ENCODE measurements around the gene FAM193B.
"Not testable (repeated sequence)": the region's sequence is repeated elsewhere in the genome, so short reads cannot be mapped to it uniquely, and the experiment has no call there.

FAM193B gene

DNA sequence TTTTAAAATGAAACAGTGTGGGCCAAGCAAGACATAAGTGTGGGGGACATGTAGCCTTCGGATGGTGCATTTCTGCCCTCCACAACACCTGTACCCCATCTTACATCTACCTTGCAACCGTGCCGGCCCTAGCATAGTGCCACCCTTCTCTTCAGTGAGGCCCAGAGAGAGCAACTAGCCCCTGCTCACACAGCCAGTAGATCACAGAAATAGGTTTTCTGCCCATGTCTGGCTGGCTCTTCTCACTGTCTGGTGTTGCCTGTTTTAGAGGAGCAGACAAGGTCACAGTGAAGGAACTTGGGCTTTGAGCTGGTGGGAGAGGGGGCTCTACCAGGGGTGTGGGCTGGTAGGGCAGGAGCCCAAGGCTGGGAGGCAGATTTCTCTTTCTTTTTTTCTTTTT lies 68.1 kb downstream of the FAM193B start:
- no peak for DNase-seq (ENCODE audit: low spot score)

DNA sequence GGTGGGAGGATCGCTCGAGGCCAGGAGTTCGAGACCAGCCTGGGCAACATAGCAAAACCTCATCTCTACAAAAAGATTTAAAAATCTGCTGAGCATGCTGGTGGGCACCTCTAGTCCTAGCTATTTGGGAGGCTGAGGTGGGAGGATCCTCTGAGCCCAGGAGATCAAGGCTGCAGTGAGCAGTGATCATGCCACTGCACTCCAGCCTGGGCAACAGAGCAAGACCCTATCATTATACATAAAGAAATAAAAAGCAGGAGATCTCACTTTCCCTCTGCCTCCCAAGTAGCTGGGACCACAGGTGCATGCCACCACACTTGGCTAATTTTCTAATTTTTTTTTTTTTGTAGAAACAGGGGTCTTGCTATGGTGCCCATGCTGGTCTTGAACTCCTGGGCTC lies 68.6 kb downstream of the FAM193B start:
- not testable (repeated sequence) for DNase-seq (ENCODE audit: low spot score)

DNA sequence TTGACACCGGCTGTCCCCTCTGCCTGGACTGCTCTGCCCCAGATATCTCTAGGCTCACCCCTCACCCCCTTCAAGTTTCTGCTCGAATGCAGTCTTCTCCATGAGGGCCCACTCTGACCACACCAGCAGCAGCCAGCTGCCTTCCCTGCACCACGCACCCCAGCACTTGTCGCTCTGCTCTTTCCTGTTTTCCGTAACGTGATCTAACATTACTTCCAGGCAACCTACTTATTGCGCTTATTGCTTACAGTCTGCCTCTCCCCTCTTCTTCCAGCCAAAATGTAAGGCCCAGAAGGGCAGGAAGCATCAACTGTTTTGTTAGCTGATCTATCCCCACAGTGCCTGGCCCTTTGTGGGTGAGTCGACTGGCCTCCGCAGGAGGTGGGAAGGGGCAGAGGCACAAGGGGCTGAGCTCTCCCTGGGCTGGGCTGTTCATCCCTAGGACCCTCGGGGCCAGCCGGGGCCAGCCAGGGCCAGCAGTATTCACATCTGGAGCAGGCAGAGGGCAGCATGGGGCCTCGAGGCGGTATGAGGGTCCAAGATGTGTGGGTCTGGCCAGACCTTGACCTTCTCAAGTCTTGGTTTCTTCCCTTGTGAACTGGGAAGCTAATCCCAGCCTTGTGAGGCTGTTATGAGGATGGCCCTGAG lies 69.3 kb downstream of the FAM193B start:
- no peak for DNase-seq (ENCODE audit: low spot score)

DNA sequence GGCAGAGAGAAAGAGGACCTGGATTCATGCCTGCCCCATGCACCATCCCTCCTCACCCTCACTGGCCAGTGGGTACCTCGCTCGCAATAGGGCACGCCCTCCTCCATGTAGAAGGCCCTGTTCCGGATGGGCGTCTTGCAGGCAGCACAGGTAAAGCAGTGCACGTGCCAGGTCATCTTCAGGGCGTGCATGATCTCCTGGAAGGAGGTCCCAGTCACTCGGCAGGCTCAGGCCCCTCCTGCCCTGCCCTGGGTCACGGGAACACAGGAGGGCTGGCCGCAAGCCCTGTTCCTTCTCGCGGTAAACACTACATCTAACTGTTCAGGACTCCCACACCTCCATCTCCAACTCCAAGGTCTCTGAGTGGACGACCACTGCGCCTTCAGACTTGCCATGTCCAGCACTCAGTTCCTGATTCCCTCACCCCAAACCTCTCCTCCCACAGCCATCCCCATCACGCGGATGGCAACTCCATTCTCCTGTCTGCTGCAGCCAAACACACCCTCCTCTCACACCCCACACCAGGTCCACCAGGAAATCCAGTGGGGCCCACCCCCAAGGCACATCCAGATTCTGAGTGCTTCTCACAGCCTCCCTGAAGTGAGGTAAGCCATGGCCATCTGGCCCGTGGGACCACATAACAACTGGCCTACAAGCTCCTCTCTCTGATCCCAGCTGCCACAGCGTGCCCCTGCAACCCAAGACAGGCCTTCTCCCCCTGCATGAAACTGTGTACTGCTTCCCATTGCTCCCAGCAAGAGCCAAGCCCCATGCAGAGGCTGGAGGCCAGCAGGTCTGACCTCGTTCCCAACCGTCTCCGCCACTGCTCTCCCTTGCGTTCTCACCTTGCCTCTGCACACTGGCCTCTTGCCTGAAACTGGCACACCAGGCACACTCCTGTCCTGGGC lies 70.1 kb downstream of the FAM193B start:
- no peak for DNase-seq (ENCODE audit: low spot score)

DNA sequence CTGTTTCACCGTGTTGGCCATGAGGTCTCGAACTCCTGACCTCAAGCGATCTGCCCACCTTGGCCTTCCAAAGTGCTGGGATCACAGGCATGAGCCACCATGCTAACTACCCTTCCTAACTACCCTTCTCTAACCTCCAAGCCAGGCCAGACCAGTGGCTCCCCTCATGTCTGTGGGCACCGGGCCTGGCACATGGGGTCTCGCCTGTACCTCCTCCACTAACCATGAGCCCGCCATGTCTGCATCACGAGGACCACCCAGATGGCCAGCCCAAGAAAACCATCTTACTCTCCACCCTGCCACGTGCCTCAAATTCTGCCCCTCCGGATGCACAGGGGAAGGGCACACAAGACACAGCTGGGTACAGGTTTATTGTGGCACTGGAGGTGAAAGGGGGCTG lies 71.3 kb downstream of the FAM193B start:
- DNase-seq (ENCODE audit: low spot score), result no peak

DNA sequence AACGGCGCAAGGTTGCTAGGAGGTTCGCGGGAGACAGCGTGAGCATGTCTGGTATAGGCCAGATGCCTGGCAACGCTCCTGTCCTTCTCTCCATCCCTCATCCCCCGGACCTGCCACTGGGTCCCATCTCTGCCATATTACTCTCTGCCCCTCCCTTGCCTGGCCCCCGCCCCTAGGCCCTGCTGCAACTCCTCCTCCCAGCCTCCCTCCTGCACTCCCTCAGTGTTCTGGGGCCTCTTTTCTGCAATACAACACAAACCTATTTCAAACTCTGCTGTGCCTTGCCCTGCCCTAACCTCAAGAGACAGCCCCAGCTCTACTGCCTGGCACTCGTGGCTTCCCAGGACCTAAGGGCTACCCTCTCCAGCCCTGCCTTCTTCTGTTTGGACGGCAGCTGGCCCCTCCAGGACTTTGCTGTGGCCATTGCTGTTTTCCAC lies 72.0 kb downstream of the FAM193B start:
- no peak for DNase-seq (ENCODE audit: low spot score)

DNA sequence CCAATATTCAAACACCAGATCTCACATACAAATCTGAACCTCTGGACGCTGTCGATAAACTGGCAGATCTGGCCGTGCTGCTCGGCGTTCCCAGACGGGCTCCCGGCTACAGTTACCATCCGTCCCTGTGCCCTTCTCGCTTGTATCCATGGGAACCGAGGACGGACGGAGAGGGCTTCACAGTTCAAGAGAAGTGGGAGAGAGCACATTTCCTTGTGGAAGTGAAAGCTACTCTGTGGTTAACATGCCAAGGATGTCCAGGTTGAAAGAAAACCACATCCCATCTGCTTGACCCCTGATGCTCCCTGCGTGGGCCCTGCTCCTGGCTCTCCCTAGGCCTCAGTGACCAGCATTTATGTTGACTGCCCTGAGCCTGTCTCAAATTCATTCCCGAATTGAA lies 74.6 kb downstream of the FAM193B start:
- no peak for DNase-seq (ENCODE audit: low spot score)

DNA sequence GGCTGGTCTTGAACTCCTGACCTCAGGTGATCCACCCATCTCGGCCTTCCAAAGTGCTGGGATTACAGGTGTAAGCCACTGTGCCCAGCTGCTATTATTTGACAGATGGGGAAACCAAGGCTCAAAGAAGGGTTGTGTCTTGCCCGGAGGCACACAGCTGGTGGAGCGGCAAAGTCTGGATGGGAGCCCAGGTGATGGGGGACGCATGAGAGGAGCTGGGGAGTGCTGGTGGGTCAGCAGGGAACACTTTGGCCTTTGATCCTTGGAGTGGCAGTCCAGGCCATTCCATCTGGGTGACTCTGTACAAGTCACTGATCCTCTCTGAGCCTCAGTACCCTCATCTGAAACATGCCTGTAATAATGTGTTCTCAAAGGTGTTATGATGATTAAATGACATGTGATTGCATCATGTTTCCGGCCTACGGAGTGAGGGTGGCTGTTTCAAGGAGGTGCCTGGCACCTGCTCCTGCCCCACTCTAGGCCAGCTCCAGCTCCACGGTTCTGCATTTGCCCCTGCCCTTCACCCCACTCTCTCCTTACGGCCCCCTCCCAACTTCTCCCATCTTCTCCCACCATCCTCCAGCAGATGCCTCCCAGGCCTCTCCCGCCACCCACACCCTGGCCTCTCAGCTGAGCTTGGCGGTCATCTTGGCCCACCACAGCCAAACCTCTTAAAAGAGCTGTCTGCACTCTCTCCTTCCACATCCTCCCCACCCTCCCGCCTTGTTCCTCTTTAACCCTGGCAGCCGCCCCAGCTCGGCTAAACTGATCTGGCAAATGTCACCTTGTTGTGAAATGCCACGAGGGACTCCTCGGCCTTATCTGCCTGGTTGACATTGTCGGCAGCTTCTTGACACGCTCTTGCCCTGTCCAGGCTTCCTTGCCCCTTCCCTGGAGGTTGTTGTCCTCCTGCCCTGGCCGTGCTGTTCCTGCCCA lies 75.4 kb downstream of the FAM193B start:
- no peak for DNase-seq (ENCODE audit: low spot score)

DNA sequence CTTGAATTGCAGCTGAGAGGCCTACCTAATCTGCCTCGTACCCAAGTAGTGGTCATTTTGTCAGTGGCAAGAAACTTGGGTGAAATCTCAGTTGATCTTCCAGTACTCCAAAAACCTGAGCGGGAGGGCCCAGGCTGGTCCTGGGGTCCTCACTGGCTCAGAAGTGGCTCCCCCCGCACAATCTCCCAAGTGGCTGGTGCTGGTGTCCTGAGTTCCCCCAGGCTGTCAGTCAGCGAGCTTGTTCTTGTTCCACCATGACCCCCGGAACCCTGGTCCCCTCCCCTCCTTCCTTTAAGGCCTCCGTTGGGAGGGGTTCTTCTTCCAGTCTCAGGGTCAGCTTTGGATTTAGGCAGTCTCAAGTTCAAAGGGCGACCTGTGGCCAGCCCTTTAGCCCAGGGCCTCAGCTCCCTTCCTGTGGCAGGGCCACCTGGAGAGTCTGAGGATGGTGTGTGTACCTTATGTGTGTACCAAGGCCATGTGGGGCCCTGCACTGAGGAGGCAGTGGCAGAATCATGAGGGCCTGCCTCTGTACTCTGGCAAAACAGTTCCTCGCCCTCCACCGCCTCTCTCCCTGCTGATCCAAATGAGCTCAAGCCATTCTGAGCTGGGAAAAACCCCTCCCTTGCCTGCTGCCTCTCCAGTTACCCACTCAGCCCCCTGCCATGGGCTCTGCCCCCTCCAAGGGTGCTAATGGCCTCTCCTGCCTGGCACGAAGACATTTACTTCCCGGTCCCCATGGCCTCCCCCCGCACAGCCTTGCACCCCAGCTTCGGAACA lies 76.5 kb downstream of the FAM193B start:
- no peak for DNase-seq (ENCODE audit: low spot score)

DNA sequence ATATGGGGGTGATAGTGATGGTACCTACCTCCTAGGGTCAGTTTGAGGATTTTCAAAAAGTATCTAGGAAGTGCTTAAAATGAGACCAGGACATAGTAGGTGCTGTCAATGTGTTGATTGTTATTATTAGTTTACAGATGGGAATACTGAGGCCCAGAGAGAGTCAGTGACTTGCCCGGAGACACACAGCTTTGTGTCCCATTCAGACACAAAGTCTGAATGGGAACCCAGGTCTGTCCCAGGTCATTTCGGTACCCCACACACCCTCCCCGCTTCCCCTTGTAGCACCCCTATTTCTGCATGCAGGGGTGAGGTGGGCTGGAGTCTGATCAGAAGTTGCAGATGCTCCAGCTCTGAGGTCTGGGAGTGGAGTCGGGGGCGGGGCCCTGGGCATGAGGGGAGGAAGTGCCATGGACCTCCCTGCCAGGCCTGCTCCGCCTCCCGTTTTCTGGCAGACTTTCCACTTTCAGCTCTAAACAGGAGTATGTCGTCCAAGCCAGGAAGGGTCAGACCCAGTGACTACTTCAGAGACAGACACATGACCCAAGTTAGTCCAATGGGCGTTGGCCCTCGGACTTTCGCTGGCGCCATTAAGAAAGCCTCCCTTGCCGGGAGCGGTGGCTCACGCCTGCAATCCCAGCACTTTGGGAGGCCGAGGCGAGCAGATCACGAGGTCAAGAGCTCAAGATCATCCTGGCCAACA lies 77.7 kb downstream of the FAM193B start:
- no peak for DNase-seq (ENCODE audit: low spot score)

DNA sequence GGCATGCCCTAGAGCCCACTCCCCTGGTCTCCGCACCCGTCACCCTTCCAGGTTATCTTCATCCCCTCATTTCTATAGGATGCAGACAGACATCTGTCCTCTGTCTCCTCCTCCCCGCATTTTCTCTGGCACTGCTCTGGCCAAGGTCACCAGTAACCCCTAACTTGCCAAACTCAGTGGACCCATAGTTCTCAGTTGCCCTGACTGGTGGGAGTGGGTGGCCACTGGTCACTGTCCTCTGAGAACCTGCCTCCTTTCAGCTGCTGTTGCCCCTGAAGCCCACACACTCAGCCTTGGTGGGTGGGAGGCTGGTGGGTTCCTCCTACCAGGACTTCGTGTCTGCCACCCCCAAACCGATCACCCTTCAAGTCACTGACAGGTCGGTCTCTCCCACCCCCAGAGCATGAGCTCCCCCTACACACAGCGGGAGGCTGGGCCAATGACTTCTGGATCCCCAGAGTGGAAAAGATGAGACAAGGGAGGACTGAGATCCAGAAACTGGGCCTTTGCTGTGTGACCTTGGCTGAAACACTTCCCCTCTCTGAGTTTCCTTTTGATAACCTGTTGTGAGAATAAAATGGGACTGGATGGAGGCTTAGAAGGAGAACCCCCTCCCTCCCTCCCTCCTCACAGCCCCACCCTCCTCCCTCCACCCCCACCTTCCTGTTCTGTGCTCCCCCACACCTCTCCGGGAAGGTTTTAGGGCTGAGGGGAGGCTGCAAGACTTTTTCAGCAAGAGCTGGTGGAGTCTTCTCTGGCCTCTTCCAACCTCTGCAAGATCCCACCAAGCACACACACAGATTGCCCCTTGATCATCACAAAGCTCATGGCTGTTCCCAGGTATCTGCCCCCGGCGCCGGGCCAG lies 78.6 kb downstream of the FAM193B start:
- DNase-seq (ENCODE audit: low spot score), result no peak

DNA sequence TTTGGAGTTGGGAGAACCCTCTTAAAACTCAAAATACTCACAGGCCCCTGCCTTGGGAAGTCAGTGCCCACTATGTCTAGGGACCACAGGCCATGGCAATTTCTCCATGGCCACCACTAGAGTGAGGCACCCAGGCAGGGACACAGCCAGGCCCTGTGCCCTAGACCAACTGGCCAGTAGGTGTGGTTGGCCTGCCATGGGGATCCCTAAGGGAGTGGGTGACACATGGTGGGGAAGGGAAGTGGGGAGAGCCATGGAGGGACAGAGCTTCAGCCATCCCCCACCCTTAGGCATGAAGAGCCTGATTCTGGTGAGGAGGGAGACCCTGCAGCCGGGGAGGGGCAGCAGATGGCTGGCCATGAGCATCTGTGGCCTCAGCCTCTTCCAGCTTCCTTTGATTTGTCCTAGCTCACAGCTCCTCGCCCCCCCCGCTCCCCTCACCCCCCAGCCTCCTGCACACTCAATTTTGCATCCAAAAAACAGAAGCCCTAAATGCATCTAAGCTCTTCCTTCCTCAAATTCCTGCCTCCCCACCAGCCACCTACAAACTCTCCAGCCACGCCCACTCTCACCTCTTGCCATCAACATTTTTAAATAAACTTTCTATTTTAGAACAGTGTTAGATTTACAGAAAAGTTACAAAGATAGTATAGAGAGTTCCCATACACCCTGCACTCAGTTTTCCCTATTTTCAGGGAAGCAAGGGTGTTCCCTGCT lies 79.4 kb downstream of the FAM193B start:
- DNase-seq (ENCODE audit: low spot score), result no peak

DNA sequence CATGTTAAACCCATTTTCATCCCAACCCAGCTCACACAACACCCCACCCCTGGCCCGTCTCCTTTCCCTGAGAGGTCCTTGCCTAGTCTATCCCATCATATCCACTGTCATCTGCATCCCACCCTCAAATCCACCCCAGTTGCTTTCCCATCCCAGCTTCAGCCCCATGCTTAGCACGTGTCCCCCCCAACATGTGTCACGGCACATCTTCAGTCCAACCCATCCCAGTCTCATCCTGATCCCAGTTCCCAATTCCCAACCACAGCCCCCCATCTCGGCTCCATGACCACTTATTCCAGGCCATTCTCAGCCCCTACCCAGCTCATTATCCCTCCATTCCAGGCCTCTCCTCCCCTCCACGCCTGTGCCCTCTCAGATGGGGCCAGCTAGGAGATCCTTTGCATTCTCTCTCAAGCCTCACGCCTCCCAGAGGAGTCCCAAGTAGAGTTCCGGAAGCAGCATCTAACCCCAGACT lies 80.3 kb downstream of the FAM193B start:
- no peak for DNase-seq (ENCODE audit: low spot score)

DNA sequence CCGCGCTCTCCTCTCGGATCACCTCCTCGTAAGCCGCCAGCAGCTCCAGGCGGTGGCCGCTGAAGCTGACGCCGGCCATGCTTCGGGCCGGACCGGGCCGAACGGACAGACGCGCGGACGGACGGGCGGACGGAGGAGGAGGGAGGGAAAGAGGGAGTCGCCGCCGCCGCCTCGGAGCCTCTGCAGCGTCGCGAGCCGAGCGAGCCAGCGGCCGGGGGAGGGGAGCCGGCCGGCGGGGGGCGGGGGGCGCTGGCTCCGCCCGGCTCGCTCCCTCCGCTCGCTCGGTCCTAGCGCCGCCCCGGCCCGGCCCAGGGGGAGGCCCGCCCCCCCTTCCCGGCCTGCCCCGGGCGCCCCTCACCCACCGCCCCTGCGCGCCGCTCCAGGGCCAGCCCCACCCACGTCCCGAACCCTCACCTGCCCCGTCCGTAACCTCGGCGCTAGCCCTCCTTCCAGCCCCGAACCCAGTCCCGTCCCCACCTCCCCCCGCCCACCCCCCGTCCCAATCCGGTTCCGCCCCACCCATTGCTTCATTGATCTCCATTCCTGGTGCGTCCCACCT lies 80.8 kb downstream of the FAM193B start, which contains the start of gene DBN1:
Gene DBN1, minus strand, starts transcription at position 192 of the 559 bp plus-strand sequence. Its CDS starts 113 bp downstream, at position 79.
- no peak for DNase-seq (ENCODE audit: low spot score)

DNA sequence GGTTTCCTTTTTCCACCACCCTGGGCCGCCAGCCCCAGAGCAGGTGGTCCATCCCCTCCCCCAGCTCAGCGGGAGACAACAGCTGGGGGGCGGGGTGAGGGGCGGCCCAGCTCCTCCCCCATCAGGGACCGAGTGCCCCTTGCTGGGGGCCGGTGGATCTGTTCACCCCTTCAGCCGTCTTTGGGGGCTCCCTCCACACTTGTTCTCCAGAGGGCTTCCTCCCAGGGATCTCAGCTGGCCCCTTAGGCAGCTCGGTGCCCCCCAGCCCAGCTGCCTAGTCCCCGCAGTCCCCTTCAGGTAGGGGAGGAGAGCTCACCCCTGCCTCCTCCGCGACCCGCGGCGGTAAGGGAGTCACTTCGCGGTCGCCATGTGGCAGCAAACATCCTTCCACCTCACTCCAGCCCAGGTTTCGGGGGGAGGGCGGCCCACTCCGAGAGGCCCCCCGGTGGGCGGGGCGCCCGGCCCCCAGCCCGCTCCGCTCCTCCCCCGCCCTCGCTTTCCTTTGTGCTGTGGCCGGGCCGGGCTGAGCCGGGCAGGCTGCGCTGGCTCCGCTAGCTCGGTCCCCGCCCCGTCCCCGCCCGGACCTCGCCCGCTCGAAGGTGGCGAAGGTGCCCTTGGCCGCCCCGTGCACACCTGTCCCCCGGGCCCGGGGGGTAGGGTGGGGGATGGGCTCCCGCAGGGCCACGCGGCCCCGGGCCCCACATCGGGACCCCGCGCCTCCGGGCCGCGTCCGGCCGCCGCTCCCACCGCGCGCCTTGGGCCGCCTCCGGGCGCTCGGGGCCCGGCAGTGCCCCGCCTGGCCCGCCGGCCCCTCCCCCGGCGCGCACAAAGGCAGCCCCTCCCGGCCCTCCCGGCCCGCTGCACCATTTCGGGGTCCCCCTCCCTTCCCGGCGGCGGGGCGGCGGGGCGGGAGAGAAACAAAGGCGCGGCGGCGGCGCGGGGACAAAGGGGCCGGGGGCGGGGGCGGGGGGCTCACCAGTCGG lies 81.6 kb downstream of the FAM193B start:
- no peak for DNase-seq (ENCODE audit: low spot score)

DNA sequence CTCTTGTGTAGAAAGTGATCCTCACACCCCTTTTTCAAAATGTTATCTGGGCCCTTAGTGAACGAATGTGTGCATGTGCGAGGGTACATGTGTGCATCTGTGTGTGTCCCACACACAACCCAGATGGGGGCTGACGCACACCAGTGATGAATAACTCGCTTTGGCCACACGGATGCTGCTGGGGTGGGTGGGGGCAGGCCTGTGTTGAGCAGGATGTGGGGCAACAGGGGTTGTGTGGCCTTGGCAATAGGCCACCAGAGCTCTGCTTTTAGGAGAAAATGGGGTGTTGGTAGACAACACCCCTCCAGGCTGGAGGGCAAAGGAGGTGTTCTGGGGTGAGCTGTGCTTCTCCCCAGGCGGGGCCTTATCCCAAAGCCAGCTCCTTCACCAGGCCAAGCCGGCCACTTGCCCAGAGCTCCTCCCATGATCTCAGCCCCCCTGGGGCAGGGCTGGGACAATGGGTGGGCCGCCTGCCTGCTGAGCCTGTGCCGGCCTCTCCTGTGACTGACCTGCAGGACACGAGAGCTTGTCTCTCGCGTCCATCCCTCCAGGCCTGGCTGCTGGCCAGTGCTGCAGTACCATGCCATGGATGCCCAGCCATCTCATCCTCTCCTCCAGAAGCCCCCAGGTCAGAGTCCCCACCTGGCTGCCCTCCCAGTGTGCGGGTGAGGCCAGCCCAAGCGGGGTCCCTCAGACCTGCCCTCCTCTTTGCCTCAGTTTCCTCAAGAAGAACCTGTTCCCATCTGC lies 82.6 kb downstream of the FAM193B start:
- DNase-seq (ENCODE audit: low spot score), result no peak

All from globus pallidus (tissue), 1 donor.